ENCODE data around the gene LDLRAP1. TPM values are rescaled to one million over a fixed set of nuclear protein-coding genes. Genes with fewer than 3 reads are reported as not detected.
A peak's percentile ranks its signal among the peaks of the same experiment; 100 is the strongest.

The LDLRAP1 gene
- total and polyA plus RNA-seq, 4 donors = 5.2 to 17.8 (median 13.3) TPM

DNA sequence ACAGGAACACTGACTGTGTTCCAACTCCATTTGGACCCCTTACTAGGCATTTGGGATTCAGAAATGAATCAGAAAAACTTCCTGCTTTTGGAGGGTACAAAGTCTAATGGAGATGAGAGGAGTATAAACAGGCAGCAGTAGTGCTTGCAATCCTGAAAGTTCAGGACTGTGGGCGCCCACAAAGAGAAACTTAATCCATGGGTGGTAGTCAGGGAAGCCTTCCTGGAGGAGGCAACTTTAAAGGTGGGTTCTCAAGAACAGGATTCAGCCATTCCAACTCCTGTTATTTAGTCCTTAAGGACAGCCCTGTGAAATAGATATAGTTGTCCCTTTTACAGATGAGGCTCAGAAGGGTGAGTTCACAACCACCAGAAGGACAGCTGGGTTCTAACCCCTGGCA lies 2.0 kb upstream of the LDLRAP1 start:
- Histone ChIP-seq H3K36me3 (ENCODE audit: control insufficient read depth in 4 of 4, insufficient read depth in 3 of 4, low read depth in 1 of 4, low read length in 3 of 4) (no peaks in the 10 kb centered on the region), H3K27ac (ENCODE audit: low read depth in 1 of 2, low read length in 2 of 2) (no peak overlapping the region), H3K4me3 (ENCODE audit: low read depth in 1 of 3, low read length in 3 of 3) (no peak overlapping the region), H3K9me3 (ENCODE audit: control insufficient read depth in 4 of 4, low read length in 3 of 4) (no peaks in the 10 kb centered on the region), H3K27me3 (ENCODE audit: control insufficient read depth in 4 of 4, insufficient read depth in 4 of 4, low read length in 3 of 4) (no peaks in the 10 kb centered on the region), H3K4me1 (ENCODE audit: control insufficient read depth in 4 of 4, insufficient read depth in 4 of 4, low read length in 3 of 4) (peaks cover 7 to 20% (median 12%) of the 10 kb centered on the region in 4 donors), H3K9ac (ENCODE audit: low read depth in 1 of 2, low read length in 2 of 2) (no peak overlapping the region)
- no peak for DNase-seq (ENCODE audit: low spot score)
- 78% methylated on average over 1 of the region's 1 CpG for WGBS
- TF ChIP-seq HNF4A (conservative IDR thresholded peaks at IDR 0.05) (peak; percentile 48 to 59), SP1 (IDR thresholded peaks at IDR 0.05) (peak; percentile 35)
- TF ChIP-seq, protein P1, sequence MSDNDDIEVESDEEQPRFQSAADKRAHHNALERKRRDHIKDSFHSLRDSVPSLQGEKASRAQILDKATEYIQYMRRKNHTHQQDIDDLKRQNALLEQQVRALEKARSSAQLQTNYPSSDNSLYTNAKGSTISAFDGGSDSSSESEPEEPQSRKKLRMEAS (IDR thresholded peaks at IDR 0.05) = no peak

GRCh38 chr1:25541889-25542658 lies 1.3 kb upstream of the LDLRAP1 start:
- no peaks in the 10 kb centered on the region for H3K9me3 ChIP-seq (ENCODE audit: control insufficient read depth in 4 of 4, low read length in 3 of 4)
- H3K27ac ChIP-seq (ENCODE audit: low read depth in 1 of 2, low read length in 2 of 2) = no peak overlapping the region

DNA sequence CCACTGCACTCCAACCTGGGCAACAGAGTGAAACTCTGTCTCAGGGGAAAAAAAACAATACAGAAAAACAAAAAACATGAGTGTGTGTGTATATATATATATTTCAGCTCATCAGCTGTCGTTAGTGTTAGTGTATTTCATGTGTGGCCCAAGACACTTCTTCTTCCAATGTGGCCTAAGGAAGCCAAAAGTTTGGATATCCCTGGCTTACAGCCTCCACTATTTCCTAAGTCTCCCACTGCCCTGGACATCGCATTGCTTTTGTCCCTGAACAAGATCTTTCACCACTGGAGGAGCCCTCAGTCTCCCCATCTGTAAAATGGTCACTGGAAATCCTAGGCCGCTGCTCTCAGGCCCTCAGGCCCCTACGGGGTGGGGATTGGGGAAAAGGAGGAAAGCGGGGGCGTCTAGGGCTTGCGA lies 391 bp upstream of the LDLRAP1 start:
- H3K36me3 ChIP-seq (ENCODE audit: control insufficient read depth in 4 of 4, insufficient read depth in 3 of 4, low read depth in 1 of 4, low read length in 3 of 4) = no peaks in the 10 kb centered on the region
- no peak overlapping the region for H3K9ac ChIP-seq (ENCODE audit: low read depth in 1 of 2, low read length in 2 of 2)
- peak overlapping the region in 1 of 2 donors; percentile 10 for H3K27ac ChIP-seq (ENCODE audit: low read depth in 1 of 2, low read length in 2 of 2)

More at GRCh38 chr1:25541889-25542658, 1.3 kb upstream of the LDLRAP1 start:
- H3K4me1 ChIP-seq (ENCODE audit: control insufficient read depth in 4 of 4, insufficient read depth in 4 of 4, low read length in 3 of 4) = peaks cover 7 to 20% (median 12%) of the 10 kb centered on the region in 4 donors
- no peak for DNase-seq (ENCODE audit: low spot score)
- H3K4me3 ChIP-seq (ENCODE audit: low read depth in 1 of 3, low read length in 3 of 3) = no peak overlapping the region
- no peak overlapping the region for H3K9ac ChIP-seq (ENCODE audit: low read depth in 1 of 2, low read length in 2 of 2)
- H3K27me3 ChIP-seq (ENCODE audit: control insufficient read depth in 4 of 4, insufficient read depth in 4 of 4, low read length in 3 of 4) = no peaks in the 10 kb centered on the region
- TF ChIP-seq NR2F2 (IDR thresholded peaks at IDR 0.05) (peak; percentile 21), FOXA1 (IDR thresholded peaks at IDR 0.05) (no peak)
- WGBS = 85% methylated on average over 8 of the region's 8 CpGs
- H3K36me3 ChIP-seq (ENCODE audit: control insufficient read depth in 4 of 4, insufficient read depth in 3 of 4, low read depth in 1 of 4, low read length in 3 of 4) = no peaks in the 10 kb centered on the region

DNA sequence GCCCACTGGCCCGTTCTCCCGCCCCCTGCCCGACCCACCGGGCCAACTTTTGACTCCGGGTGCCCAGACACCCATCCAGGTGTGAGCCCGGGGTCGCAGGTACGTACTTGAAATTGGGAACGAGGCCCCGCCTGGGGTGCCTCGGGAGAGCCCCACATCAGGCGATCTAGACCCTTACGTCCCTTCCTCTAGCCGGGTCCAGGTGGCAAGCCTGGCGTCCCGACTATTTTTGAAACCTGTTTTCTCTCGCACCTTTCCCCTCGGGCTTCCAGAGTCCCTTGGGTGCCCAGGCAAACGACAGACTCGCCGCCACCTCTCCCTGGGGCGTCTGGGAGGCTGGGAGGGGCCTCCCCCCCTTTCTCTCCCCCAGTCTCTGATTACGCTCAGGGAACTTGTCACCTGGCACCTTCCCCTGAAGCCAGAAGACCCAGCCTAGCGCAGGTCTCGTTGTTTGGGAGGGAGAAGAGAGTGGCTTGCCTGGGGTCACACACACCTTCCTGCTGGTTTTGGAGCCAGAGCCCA lies 898 bp downstream of the LDLRAP1 start:
- WGBS = 8% methylated on average over 25 of the region's 25 CpGs
- no peaks in the 10 kb centered on the region for H3K27me3 ChIP-seq (ENCODE audit: control insufficient read depth in 4 of 4, insufficient read depth in 4 of 4, low read length in 3 of 4)
- peaks cover 8 to 25% (median 16%) of the 10 kb centered on the region in 4 donors for H3K4me1 ChIP-seq (ENCODE audit: control insufficient read depth in 4 of 4, insufficient read depth in 4 of 4, low read length in 3 of 4)
- peak overlapping the region; percentile 73 to 79 for H3K27ac ChIP-seq (ENCODE audit: low read depth in 1 of 2, low read length in 2 of 2)
- H3K9me3 ChIP-seq (ENCODE audit: control insufficient read depth in 4 of 4, low read length in 3 of 4) = no peaks in the 10 kb centered on the region
- H3K4me3 ChIP-seq (ENCODE audit: low read depth in 1 of 3, low read length in 3 of 3) = peak overlapping the region; percentile 65 to 70 (median 69)
- H3K36me3 ChIP-seq (ENCODE audit: control insufficient read depth in 4 of 4, insufficient read depth in 3 of 4, low read depth in 1 of 4, low read length in 3 of 4) = no peaks in the 10 kb centered on the region
- DNase-seq (ENCODE audit: low spot score) = no peak
- peak overlapping the region; percentile 49 to 60 for H3K9ac ChIP-seq (ENCODE audit: low read depth in 1 of 2, low read length in 2 of 2)
- TF ChIP-seq RXRA (IDR thresholded peaks at IDR 0.05) (no peak), TAF1 (conservative IDR thresholded peaks at IDR 0.05) (no peak), SP1 (IDR thresholded peaks at IDR 0.05) (no peak), FOXA1 (IDR thresholded peaks at IDR 0.05) (no peak), FOXA2 (IDR thresholded peaks at IDR 0.05) (no peak), JUND (IDR thresholded peaks at IDR 0.05) (no peak), ZBTB33 (IDR thresholded peaks at IDR 0.05) (no peak), YY1 (IDR thresholded peaks at IDR 0.05) (no peak), NR2F2 (IDR thresholded peaks at IDR 0.05) (no peak), HNF4G (IDR thresholded peaks at IDR 0.05) (no peak), GABPA (IDR thresholded peaks at IDR 0.05 in 1 of 2, conservative IDR thresholded peaks at IDR 0.05 in 1 of 2) (no peak), RAD21 (IDR thresholded peaks at IDR 0.05) (no peak), ATF3 (IDR thresholded peaks at IDR 0.05) (no peak), HNF4A (conservative IDR thresholded peaks at IDR 0.05) (no peak)
- TF ChIP-seq, protein P2, sequence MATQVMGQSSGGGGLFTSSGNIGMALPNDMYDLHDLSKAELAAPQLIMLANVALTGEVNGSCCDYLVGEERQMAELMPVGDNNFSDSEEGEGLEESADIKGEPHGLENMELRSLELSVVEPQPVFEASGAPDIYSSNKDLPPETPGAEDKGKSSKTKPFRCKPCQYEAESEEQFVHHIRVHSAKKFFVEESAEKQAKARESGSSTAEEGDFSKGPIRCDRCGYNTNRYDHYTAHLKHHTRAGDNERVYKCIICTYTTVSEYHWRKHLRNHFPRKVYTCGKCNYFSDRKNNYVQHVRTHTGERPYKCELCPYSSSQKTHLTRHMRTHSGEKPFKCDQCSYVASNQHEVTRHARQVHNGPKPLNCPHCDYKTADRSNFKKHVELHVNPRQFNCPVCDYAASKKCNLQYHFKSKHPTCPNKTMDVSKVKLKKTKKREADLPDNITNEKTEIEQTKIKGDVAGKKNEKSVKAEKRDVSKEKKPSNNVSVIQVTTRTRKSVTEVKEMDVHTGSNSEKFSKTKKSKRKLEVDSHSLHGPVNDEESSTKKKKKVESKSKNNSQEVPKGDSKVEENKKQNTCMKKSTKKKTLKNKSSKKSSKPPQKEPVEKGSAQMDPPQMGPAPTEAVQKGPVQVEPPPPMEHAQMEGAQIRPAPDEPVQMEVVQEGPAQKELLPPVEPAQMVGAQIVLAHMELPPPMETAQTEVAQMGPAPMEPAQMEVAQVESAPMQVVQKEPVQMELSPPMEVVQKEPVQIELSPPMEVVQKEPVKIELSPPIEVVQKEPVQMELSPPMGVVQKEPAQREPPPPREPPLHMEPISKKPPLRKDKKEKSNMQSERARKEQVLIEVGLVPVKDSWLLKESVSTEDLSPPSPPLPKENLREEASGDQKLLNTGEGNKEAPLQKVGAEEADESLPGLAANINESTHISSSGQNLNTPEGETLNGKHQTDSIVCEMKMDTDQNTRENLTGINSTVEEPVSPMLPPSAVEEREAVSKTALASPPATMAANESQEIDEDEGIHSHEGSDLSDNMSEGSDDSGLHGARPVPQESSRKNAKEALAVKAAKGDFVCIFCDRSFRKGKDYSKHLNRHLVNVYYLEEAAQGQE (IDR thresholded peaks at IDR 0.05) = no peak
- TF ChIP-seq, protein P1 (IDR thresholded peaks at IDR 0.05) = no peak

More for the DNA sequence above, 391 bp upstream of the LDLRAP1 start:
- Histone ChIP-seq H3K27me3 (ENCODE audit: control insufficient read depth in 4 of 4, insufficient read depth in 4 of 4, low read length in 3 of 4) (no peaks in the 10 kb centered on the region), H3K9me3 (ENCODE audit: control insufficient read depth in 4 of 4, low read length in 3 of 4) (no peaks in the 10 kb centered on the region), H3K4me3 (ENCODE audit: low read depth in 1 of 3, low read length in 3 of 3) (peak overlapping the region in 1 of 3 donors; percentile 69), H3K4me1 (ENCODE audit: control insufficient read depth in 4 of 4, insufficient read depth in 4 of 4, low read length in 3 of 4) (peaks cover 7 to 24% (median 13%) of the 10 kb centered on the region in 4 donors)
- no peak for DNase-seq (ENCODE audit: low spot score)
- 38% methylated on average over 7 of the region's 7 CpGs for WGBS
- peak in 1 of 2 donors; percentile 38 for TF ChIP-seq EGR1 (IDR thresholded peaks at IDR 0.05; ENCODE audit: low read depth in 2 of 2)
- TF ChIP-seq HNF4A (conservative IDR thresholded peaks at IDR 0.05) = no peak

Measured in liver (tissue), 9 donors.